ES-I3 (cell line): ENCODE data around the gene LTO1.
"Not testable (repeated sequence)": the region's sequence is repeated elsewhere in the genome, so short reads cannot be mapped to it uniquely, and the experiment has no call there.

Experiments used
- H3K36me3 ChIP-seq: 2 replicates; pipeline ENCODE4 v1.6.1; 2013; ENCODE audit warnings: mild to moderate bottlenecking, low read length, control low read depth, moderate library complexity; ENCODE audit not compliant: insufficient read depth
- H3K4me1 ChIP-seq: 2 replicates; pipeline ENCODE4 v1.6.1; 2013; ENCODE audit warnings: mild to moderate bottlenecking, control low read depth, low read length; ENCODE audit not compliant: insufficient read depth
- H3K9ac ChIP-seq: 2 replicates; pipeline ENCODE4 v1.6.1; 2013; ENCODE audit warnings: low read depth, mild to moderate bottlenecking, low read length, moderate library complexity
- H3K9me3 ChIP-seq: 2 replicates; pipeline ENCODE4 v1.6.1; 2013; ENCODE audit warnings: mild to moderate bottlenecking, low read length, moderate library complexity; ENCODE audit not compliant: control insufficient read depth, insufficient read depth

The LTO1 gene

DNA sequence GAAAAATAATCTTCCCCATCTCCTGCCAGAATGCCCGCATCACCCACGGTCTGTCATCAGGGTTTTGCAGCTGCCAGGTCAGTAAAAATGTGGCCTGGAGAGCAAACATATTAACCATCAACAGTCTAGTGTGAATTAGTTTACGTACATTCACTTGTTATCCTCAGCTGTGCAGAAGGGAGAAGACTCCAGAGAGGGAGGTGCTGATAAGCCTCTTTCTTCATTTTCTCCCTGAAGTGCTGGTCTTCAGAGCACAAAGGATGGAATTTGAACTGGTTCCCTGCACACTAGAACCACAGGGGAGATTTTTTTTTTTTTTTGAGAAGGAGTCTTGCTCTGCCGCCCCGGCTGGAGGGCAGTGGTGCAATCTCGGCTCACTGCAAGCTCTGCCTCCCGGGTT lies 20.4 kb upstream of the LTO1 start:
- Histone ChIP-seq H3K9ac (no peak overlapping the region), H3K9me3 (no peaks in the 10 kb centered on the region), H3K4me1 (peaks cover 3% of the 10 kb centered on the region; the same call in 1 of the 2 replicates), H3K36me3 (peaks cover 5% of the 10 kb centered on the region; the same call in 1 of the 2 replicates)

DNA sequence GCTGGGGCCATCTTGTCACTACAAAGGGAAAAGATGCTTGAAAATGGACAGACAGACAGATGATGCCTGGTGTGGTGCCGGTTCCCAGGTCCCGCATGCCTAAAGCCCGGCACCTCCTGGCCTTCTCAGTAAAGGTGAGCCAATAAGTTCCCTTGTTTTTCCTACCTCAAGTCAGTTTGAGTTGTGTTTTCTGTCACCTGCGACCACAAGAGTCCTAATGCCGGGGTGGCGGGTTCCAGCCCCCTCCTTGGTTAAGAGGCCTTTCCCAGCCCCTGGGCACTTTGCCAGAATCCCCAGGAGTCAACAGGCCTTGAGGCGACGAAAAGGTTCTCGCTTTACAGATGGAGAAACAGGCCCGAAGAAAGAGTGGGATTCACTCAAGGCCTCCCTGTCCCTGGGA lies 19.6 kb upstream of the LTO1 start:
- H3K36me3 ChIP-seq: peaks cover 5% of the 10 kb centered on the region; the same call in 1 of the 2 replicates
- no peaks in the 10 kb centered on the region for H3K4me1 ChIP-seq
- H3K9me3 ChIP-seq: no peaks in the 10 kb centered on the region
- H3K9ac ChIP-seq: no peak overlapping the region

DNA sequence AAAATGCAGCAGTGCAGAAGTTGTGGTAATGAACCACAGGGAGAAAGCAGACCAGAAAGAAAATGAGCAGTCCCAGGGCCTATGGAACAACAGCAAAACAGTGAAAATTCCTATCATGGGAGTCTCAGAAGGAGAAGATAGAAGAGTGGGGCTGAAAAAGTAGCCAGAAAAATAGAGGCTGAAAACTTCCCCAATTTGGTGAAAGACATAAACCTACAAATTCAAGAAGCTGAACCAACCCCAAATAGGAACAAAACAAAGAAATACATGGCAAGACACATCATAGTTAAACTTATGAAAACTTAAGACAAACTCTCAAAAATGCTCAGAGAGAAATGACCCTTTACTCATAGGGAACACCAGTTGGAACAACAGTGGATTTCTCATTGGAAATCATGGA lies 17.3 kb upstream of the LTO1 start:
- H3K9me3 ChIP-seq: no peaks in the 10 kb centered on the region
- H3K4me1 ChIP-seq: no peaks in the 10 kb centered on the region
- H3K36me3 ChIP-seq: no peaks in the 10 kb centered on the region; the same call in 1 of the 2 replicates
- H3K9ac ChIP-seq: no peak overlapping the region

DNA sequence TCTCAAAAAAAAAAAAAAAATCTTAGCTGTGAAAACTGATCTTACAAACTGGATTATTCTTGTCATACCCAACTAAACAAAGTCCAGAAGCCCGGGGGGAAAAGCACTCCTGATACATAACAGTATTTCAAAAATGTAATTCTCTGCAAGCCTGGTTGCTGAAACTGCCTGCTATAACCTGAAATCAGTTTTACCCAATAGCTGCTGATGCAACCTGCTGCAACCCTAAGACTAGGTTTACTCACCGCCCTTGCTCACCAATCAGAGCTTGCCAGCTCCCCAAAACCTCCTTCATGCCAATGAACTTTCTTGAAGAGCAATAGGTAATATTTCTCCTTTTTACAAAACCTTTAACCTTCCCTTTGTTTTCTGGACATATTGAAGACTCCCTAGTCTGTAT lies 16.3 kb upstream of the LTO1 start:
- no peaks in the 10 kb centered on the region for H3K4me1 ChIP-seq
- H3K9me3 ChIP-seq: no peaks in the 10 kb centered on the region
- no peaks in the 10 kb centered on the region; the same call in 1 of the 2 replicates for H3K36me3 ChIP-seq
- no peak overlapping the region for H3K9ac ChIP-seq

DNA sequence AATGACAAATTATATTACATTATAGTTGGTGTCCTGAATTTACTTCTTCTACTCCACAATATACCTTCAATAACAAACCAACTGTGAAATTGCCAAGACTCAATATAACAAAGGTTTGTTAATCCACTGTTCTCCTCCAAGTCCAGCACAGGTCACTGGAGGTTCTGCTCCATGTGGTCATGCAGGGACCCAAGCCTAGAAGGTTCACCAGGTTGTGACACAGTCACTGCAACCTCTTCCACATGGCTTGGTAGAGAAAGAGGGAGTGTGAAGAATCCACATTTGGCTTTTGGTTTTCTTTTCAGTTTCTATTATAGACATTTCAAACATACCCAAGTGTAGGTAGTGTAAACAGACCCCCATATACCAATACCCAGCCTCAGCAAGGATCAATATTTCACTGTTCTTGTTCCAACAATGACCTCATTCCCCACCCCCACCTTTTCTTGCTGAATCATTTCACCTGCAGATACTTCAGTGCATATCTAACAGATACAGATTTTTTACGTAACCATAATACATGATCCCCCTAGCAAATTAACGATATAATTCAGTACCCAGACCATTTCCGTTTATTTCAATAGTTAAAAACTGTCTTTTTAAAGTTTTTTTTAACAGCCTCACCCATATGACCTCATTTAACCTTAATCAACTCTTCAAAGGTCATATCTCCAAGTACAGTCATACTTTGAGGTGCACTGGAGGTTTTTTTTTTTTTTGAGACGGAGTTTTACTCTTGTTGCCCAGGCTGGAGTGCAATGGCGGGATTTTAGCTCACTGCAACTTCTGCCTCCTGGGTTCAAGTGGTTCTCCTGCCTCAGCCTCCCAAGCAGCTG lies 14.5 kb upstream of the LTO1 start:
- no peaks in the 10 kb centered on the region; the same call in 1 of the 2 replicates for H3K36me3 ChIP-seq
- H3K9me3 ChIP-seq: no peaks in the 10 kb centered on the region
- H3K9ac ChIP-seq: no peak overlapping the region
- H3K4me1 ChIP-seq: no peaks in the 10 kb centered on the region

DNA sequence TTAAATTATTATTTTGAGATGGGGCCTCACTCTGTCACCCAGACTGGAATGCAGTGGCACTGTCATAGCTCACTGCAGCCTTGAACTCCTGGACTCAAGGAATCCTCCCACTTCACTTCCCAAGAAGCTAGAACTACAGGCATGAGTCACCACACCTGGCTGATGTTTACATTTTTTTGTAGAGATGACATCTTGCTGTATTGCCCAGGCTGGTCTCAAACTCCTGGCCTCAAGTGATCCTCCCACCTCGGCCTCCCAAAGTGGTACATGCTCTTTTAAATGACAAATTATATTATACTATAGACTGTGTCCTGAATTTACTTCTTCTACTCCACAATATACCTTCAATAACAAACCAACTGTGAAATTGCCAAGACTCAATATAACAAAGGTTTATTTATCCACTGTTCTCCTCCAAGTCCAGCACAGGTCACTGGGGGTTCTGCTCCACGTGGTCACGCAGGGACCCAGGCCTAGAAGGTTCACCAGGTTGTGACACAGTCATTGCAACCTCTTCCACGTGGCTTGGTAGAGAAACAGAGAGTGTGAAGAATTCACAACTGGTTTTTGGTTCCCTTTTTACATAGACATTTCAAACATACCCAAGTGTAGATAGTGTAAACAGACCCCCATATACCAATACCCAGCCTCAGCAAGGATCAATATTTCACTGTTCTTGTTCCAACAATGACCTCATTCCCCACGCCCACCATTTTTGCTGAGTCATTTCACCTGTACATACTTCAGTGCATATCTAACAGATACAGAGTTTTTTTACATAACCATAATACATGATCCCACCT lies 13.0 kb upstream of the LTO1 start:
- H3K4me1 ChIP-seq, H3K9me3 ChIP-seq, H3K36me3 ChIP-seq, H3K9ac ChIP-seq: not testable (repeated sequence)

DNA sequence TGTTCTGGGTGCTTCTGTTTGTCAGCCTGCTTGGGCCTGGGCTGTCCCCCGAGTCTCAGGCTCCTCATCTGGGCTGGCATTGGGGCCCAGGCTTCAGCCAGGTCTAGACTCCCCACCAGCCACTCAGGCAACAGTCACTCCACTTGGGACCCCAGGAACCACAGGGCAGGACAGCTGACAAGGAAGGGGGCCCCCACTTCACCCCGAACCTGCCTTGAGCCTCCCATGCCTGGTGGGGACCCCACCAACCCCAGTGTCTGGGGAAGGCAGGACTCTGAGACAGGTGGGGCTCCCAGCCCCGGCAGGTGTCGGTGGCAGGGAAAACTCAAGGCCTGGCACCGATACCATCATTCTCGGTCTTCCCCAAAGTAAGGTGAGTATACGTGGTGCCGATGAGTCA lies 11.7 kb upstream of the LTO1 start:
- H3K9me3 ChIP-seq: no peaks in the 10 kb centered on the region
- no peak overlapping the region for H3K9ac ChIP-seq
- no peaks in the 10 kb centered on the region for H3K4me1 ChIP-seq
- no peaks in the 10 kb centered on the region; the same call in 1 of the 2 replicates for H3K36me3 ChIP-seq

DNA sequence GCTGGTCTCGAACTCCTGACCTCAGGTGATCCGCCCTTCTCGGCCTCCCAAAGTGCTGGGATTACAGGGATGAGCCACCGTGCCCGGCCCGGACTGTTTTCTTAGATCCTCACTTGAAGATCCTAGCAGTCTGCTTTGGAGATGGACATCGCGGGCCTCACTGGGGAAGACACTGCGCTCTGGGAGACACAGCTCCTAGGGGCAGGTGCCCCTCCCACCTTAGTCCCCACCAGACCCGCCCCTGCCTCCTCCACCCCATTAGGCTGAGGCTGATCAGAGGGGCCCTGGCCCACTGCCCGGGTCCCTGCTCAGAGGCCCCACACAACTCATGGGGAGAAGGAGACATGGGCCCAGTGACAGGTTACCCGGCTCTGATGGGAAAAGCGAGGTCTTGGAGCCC lies 11.3 kb upstream of the LTO1 start:
- H3K9me3 ChIP-seq: no peaks in the 10 kb centered on the region

DNA sequence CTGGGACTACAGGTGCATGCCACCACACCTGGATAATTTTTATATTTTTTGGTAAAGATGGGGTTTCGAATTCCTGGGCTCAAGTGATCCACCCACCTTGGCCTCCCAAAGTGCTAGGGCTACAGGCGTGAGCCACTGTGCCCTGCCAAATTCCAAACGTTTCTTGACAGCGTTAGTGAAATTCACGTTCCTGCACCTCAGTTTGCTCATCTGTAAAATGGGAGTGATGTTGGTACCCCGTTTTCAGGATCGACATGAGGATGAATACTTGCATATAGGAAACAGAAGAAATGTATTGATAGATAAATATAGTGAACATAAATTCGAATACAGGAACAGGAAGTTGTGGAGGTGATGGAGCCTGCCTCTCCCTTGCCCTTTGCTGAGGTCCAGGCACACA lies 10.2 kb upstream of the LTO1 start:
- Histone ChIP-seq H3K9me3 (no peaks in the 10 kb centered on the region), H3K36me3 (no peaks in the 10 kb centered on the region), H3K4me1 (no peaks in the 10 kb centered on the region), H3K9ac (no peak overlapping the region)

More for the DNA sequence above, 11.3 kb upstream of the LTO1 start:
- Histone ChIP-seq H3K9ac (no peak overlapping the region), H3K4me1 (no peaks in the 10 kb centered on the region), H3K36me3 (no peaks in the 10 kb centered on the region; the same call in 1 of the 2 replicates)

DNA sequence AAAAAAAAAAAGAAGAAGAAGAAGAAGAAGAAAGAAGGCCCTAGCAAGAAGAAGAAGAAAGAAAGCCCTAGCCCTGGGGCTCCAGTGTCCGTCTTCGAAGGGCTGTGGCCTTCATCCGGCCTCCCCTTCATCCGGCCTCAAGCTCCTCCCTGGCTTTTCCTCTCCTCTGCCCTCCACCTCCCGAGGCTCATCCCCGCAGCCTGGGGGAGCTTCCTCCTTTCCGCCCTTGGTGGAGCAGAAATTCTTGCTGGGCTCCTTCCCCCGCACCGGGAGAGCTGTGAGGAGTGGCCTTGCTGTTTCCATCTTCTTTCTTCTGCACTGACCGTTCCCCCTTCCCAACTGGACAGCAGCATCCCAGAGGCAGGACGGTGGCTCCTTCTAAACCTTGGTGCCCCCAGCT lies 9.5 kb upstream of the LTO1 start:
- Histone ChIP-seq H3K36me3 (no peaks in the 10 kb centered on the region), H3K4me1 (no peaks in the 10 kb centered on the region), H3K9ac (no peak overlapping the region), H3K9me3 (no peaks in the 10 kb centered on the region)

DNA sequence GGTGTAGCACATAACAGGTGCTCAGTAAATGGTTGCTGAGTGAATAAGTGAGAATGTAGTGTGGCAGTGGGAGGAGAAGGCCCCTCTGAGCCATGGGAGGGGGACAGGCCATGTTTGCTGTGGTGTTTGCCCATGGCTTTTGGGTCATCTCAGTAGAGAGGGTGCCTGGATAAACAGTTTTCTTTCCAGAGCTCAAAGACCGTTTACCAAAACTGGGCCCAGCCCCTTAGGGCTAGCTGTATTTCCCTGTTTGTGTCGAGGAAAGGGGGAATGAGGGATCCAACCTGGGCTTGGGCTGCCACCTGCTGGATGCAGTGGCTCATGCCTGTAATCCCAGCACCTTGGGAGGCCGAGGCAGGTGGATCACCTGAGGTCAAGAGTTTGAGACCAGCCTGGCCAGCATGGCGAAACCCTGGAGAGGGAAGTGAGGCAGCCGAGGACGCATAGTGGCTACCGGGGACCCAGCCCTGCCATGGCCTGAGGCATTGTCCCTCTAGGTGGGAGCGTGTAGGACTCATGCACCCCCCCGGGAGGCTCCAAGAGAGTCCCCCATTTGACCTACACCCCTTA lies 8.7 kb upstream of the LTO1 start:
- no peaks in the 10 kb centered on the region for H3K36me3 ChIP-seq
- H3K4me1 ChIP-seq: no peaks in the 10 kb centered on the region
- H3K9me3 ChIP-seq: no peaks in the 10 kb centered on the region
- no peak overlapping the region for H3K9ac ChIP-seq

DNA sequence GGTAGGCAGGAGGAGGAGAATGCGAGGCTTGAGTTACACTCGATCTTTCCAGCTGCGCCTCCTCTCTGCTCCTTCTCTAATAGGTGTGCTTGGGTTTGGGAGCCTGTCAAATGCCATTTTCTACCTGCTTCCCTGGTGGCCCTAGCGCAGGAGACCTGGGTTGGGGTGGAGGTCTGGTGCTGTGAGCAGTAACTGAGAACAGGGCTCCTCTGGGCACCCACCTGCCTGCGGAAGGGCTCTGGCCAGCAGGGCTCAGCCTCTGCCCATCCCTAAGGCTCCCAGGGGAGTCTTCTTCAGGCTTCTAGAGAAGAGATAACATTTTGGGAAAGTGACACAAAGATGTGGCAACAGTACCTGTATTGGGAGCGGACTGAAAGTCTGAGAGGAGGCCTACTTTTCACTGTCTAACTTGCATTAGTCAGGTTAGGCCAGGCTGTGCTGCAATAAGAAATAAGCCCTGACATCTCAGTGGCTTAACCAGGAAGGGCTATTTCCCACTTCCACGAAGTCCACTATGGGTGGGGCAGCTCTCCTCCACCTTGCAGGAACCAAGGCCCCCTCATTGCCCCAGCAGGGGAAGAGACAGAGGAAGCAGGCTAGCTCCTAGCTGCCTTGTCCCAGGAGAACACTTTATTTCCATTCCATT lies 7.7 kb upstream of the LTO1 start:
- Histone ChIP-seq H3K4me1 (no peaks in the 10 kb centered on the region), H3K9me3 (no peaks in the 10 kb centered on the region), H3K9ac (no peak overlapping the region), H3K36me3 (no peaks in the 10 kb centered on the region)

DNA sequence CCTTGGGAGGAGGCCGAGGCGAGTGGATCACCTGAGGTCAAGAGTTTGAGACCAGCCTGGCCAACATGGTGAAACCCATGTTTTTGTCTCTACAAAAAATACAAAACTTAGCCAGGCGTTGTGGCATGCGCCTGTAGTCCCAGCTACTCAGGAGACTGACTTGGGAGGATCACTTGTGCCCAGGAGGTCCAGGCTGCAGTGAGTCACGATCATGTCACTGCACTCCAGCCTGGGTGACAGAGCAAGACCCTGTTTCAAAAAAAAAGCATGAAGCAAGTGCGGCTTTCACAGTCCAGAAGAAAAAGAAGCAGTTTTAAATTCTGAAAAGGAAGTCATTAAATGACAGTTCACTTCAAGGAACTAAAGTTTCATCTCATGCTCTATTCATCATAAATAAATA lies 7.1 kb upstream of the LTO1 start:
- no peaks in the 10 kb centered on the region for H3K4me1 ChIP-seq
- H3K9me3 ChIP-seq: no peaks in the 10 kb centered on the region
- H3K36me3 ChIP-seq: no peaks in the 10 kb centered on the region
- no peak overlapping the region for H3K9ac ChIP-seq

DNA sequence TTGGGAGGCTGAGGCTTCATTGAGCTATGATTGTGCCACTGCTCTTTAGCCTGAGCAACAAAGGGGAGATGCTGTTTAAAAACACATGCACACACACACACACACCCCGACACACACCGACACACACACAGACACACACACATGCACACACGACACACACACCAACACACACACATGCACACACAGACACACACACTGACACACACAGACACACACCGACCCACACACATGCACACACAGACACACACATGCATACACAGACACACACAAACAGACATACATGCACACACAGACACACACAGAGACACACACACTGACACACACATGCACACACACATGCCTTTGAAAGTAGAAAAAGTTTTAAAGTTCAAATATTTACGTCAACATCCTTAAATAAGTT lies 5.5 kb upstream of the LTO1 start:
- Histone ChIP-seq H3K4me1 (no peaks in the 10 kb centered on the region), H3K9me3 (no peaks in the 10 kb centered on the region), H3K36me3 (no peaks in the 10 kb centered on the region), H3K9ac (no peak overlapping the region)
